Measurements from ENCODE around the gene CHST14. TPM values are rescaled to one million over a fixed set of nuclear protein-coding genes. Genes with fewer than 3 reads are reported as not detected.

CHST14 gene
- total RNA-seq, 1 donor from 2014 or later: 8.4 TPM

GRCh38 chr15:40479024-40479423, 8.2 kb downstream of the CHST14 start:
- intact Hi-C loops (cut with DNase I): no loop called here
- no peak for DNase-seq (ENCODE audit: low spot score)

GRCh38 chr15:40481341-40482074, 10.7 kb downstream of the CHST14 start:
- DNase-seq (ENCODE audit: low spot score): no peak
- intact Hi-C loops (cut with DNase I): no loop called here

GRCh38 chr15:40483919-40484318, 13.1 kb downstream of the CHST14 start:
- intact Hi-C loops (cut with DNase I): no loop called here
- DNase-seq (ENCODE audit: low spot score): no peak

- no peak for DNase-seq (ENCODE audit: low spot score)
- intact Hi-C loops (cut with DNase I): no loop called here
Observed at GRCh38 chr15:40486066-40486770, 15.4 kb downstream of the CHST14 start.

- DNase-seq (ENCODE audit: low spot score): no peak
- intact Hi-C loops (cut with DNase I): no loop called here
Observed at GRCh38 chr15:40487816-40488682, 17.3 kb downstream of the CHST14 start.

- DNase-seq (ENCODE audit: low spot score): no peak
- intact Hi-C loops (cut with DNase I): no loop called here
Observed at GRCh38 chr15:40489274-40490175, 18.7 kb downstream of the CHST14 start.

- DNase-seq (ENCODE audit: low spot score): no peak
- intact Hi-C loops (cut with DNase I): no loop called here
Observed at GRCh38 chr15:40493089-40493840, 22.5 kb downstream of the CHST14 start.

GRCh38 chr15:40495516-40495915, 24.7 kb downstream of the CHST14 start:
- DNase-seq (ENCODE audit: low spot score): no peak
- intact Hi-C loops (cut with DNase I): no loop called here

- intact Hi-C loops (cut with DNase I): no loop called here
- DNase-seq (ENCODE audit: low spot score): no peak
Observed at GRCh38 chr15:40498418-40498817, 27.6 kb downstream of the CHST14 start.

GRCh38 chr15:40498891-40499290, 28.1 kb downstream of the CHST14 start:
- intact Hi-C loops (cut with DNase I): no loop called here
- no peak for DNase-seq (ENCODE audit: low spot score)

- no peak for DNase-seq (ENCODE audit: low spot score)
- intact Hi-C loops (cut with DNase I): no loop called here
Observed at GRCh38 chr15:40499931-40500330, 29.1 kb downstream of the CHST14 start.

- intact Hi-C loops (cut with DNase I): no loop called here
- no peak for DNase-seq (ENCODE audit: low spot score)
Observed at GRCh38 chr15:40500568-40501330, 30.0 kb downstream of the CHST14 start.

- no peak for DNase-seq (ENCODE audit: low spot score)
- intact Hi-C loops (cut with DNase I): no loop called here
Observed at GRCh38 chr15:40501487-40501886, 30.7 kb downstream of the CHST14 start.

GRCh38 chr15:40506964-40507571, 36.3 kb downstream of the CHST14 start:
- intact Hi-C loops (cut with DNase I): loop anchor here (5.0 kb wide), 1 partner anchor 65 kb away; the partner anchor contains the start of gene BAHD1
- peak; percentile 82 for DNase-seq (ENCODE audit: low spot score)

- DNase-seq (ENCODE audit: low spot score): no peak
- intact Hi-C loops (cut with DNase I): loop anchor here (5.0 kb wide), 1 partner anchor 66 kb away; the partner anchor contains the start of gene BAHD1
Observed at GRCh38 chr15:40508216-40508615, 37.4 kb downstream of the CHST14 start.

- intact Hi-C loops (cut with DNase I): no loop called here
- no peak for DNase-seq (ENCODE audit: low spot score)
Observed at GRCh38 chr15:40510201-40510600, 39.4 kb downstream of the CHST14 start.

GRCh38 chr15:40511093-40511471, 40.3 kb downstream of the CHST14 start:
- no peak for DNase-seq (ENCODE audit: low spot score)
- intact Hi-C loops (cut with DNase I): no loop called here

Data from cardiac septum (tissue), 1 donor.